GM23338 (cell line): ENCODE measurements around the gene ADGRV1. TPM values are rescaled to one million over a fixed set of nuclear protein-coding genes. Genes with fewer than 3 reads are reported as not detected.

Experiments
- CREB1 ChIP-seq: fragments of 250-450 bp; sonication (Bioruptor Pico); IDR thresholded peaks from 2 replicates; pipeline ENCODE4 v1.5.0; 2020; ENCODE audit warnings: low read depth, mild to moderate bottlenecking, moderate library complexity
- EZH2 ChIP-seq: fragments of 200-600 bp; sonication (generic); IDR thresholded peaks from one replicate; pipeline ENCODE4 v1.8.0; 2017; ENCODE audit warnings: antibody characterized with exemption, mild to moderate bottlenecking, low read depth; ENCODE audit not compliant: unreplicated experiment
- EZH2phosphoT487 ChIP-seq: fragments of 200-600 bp; sonication (generic); IDR thresholded peaks from one replicate; pipeline ENCODE4 v1.8.1; 2018; ENCODE audit warnings: antibody characterized with exemption; ENCODE audit not compliant: unreplicated experiment
- JUNB ChIP-seq: IDR thresholded peaks from one replicate; pipeline ENCODE4 v1.6.1; 2016; ENCODE audit warnings: antibody characterized with exemption; ENCODE audit not compliant: unreplicated experiment
- NANOG ChIP-seq: IDR thresholded peaks from 2 replicates; pipeline ENCODE4 v1.6.1; 2016; ENCODE audit warnings: antibody characterized with exemption, borderline replicate concordance
- POLR2AphosphoS5 ChIP-seq: IDR thresholded peaks from 2 replicates; pipeline ENCODE4 v1.6.1; 2016; ENCODE audit warnings: antibody characterized with exemption, low read depth
- REST ChIP-seq: IDR thresholded peaks from one replicate; pipeline ENCODE4 v1.6.1; 2018; ENCODE audit warnings: antibody characterized with exemption; ENCODE audit not compliant: unreplicated experiment
- STAT1 ChIP-seq: IDR thresholded peaks from one replicate; pipeline ENCODE4 v1.6.1; 2016; ENCODE audit warnings: antibody characterized with exemption; ENCODE audit not compliant: unreplicated experiment
- ZNF331 ChIP-seq: fragments of 250-450 bp; sonication (Bioruptor Pico); IDR thresholded peaks from 2 replicates; pipeline ENCODE4 v1.5.0; 2020; ENCODE audit warnings: low read depth, mild to moderate bottlenecking, moderate library complexity
- polyA plus RNA-seq: library from polyadenylated mRNA; unstranded; fragments of >200 nt; fragmentation: Nextera tagmentation; extraction: Ambion mirVana; gene quantifications from 2 replicates; pipeline ENCODE4 v1.2.1, GENCODE V29; 2016
- total RNA-seq: library from RNA; depleted of rRNA; stranded (reverse); fragments of >200 nt; shearing (Covaris generic); gene quantifications from 2 replicates; pipeline ENCODE4 v1.2.3, GENCODE V29; 2014
- TF ChIP-seq, protein P1 (sequence below): fragments of 250-450 bp; sonication (Bioruptor Pico); IDR thresholded peaks from 2 replicates; pipeline ENCODE4 v1.5.0; 2020; ENCODE audit warnings: mild to moderate bottlenecking, moderate library complexity
- TF ChIP-seq, protein P2 (sequence below), 2 experiments: fragments of 200-600 bp in 1 of 2; sonication (generic) in 1 of 2; conservative IDR thresholded peaks; 2 replicates each; pipeline versions ENCODE4 v1.5.1 to v1.6.1; 2016 to 2017; ENCODE audit warnings: antibody characterized with exemption in 2 of 2, low read depth in 2 of 2, mild to moderate bottlenecking in 2 of 2, moderate library complexity in 1 of 2

Gene ADGRV1
- total and polyA plus RNA-seq, 2 experiments from 2014 or later, result 46.1 to 149 TPM

DNA sequence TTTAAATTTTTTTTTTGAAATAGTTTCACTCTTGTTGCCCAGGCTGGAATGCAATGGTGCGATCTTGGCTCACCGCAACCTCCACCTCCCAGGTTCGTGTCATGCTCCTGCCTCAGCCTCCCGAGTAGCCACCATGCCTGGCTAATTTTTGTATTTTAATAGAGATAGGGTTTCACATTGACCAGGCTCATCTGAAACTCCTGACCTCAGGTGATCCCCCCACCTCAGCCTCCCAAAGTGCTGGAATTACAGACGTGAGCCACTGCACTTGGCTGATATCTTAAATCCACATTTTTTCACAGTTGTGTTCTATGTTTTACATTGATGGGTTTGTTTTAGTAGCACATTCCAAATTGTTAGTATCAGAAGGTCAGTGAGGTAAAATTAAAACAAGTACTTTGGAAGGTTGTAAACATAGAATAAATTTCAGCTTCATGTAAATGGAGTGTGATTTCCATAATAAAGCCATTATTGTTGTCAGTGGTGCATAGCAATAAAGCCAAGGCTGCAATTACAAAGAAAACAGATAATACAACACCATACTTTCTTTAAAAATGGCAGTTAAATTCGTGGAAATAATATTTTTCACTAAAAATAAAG, 537.3 kb downstream of the ADGRV1 start (continued):
- TF ChIP-seq, protein P1, sequence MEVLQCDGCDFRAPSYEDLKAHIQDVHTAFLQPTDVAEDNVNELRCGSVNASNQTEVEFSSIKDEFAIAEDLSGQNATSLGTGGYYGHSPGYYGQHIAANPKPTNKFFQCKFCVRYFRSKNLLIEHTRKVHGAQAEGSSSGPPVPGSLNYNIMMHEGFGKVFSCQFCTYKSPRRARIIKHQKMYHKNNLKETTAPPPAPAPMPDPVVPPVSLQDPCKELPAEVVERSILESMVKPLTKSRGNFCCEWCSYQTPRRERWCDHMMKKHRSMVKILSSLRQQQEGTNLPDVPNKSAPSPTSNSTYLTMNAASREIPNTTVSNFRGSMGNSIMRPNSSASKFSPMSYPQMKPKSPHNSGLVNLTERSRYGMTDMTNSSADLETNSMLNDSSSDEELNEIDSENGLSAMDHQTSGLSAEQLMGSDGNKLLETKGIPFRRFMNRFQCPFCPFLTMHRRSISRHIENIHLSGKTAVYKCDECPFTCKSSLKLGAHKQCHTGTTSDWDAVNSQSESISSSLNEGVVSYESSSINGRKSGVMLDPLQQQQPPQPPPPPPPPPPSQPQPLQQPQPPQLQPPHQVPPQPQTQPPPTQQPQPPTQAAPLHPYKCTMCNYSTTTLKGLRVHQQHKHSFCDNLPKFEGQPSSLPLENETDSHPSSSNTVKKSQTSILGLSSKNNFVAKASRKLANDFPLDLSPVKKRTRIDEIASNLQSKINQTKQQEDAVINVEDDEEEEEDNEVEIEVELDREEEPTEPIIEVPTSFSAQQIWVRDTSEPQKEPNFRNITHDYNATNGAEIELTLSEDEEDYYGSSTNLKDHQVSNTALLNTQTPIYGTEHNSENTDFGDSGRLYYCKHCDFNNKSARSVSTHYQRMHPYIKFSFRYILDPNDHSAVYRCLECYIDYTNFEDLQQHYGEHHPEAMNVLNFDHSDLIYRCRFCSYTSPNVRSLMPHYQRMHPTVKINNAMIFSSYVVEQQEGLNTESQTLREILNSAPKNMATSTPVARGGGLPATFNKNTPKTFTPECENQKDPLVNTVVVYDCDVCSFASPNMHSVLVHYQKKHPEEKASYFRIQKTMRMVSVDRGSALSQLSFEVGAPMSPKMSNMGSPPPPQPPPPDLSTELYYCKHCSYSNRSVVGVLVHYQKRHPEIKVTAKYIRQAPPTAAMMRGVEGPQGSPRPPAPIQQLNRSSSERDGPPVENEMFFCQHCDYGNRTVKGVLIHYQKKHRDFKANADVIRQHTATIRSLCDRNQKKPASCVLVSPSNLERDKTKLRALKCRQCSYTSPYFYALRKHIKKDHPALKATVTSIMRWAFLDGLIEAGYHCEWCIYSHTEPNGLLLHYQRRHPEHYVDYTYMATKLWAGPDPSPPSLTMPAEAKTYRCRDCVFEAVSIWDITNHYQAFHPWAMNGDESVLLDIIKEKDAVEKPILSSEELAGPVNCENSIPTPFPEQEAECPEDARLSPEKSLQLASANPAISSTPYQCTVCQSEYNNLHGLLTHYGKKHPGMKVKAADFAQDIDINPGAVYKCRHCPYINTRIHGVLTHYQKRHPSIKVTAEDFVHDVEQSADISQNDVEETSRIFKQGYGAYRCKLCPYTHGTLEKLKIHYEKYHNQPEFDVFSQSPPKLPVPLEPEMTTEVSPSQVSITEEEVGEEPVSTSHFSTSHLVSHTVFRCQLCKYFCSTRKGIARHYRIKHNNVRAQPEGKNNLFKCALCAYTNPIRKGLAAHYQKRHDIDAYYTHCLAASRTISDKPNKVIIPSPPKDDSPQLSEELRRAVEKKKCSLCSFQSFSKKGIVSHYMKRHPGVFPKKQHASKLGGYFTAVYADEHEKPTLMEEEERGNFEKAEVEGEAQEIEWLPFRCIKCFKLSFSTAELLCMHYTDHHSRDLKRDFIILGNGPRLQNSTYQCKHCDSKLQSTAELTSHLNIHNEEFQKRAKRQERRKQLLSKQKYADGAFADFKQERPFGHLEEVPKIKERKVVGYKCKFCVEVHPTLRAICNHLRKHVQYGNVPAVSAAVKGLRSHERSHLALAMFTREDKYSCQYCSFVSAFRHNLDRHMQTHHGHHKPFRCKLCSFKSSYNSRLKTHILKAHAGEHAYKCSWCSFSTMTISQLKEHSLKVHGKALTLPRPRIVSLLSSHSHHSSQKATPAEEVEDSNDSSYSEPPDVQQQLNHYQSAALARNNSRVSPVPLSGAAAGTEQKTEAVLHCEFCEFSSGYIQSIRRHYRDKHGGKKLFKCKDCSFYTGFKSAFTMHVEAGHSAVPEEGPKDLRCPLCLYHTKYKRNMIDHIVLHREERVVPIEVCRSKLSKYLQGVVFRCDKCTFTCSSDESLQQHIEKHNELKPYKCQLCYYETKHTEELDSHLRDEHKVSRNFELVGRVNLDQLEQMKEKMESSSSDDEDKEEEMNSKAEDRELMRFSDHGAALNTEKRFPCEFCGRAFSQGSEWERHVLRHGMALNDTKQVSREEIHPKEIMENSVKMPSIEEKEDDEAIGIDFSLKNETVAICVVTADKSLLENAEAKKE (CRISPR knock-in tag), result peak; percentile 58; the same call in 1 of the 2 replicates
- TF ChIP-seq NANOG (peak; percentile 26; the same call in 1 of the 2 replicates), EZH2 (no peak), CREB1 (CRISPR knock-in tag) (no peak), ZNF331 (no peak), EZH2phosphoT487 (no peak), REST (no peak), POLR2AphosphoS5 (no peak), STAT1 (no peak), JUNB (no peak)
- TF ChIP-seq, protein P2, sequence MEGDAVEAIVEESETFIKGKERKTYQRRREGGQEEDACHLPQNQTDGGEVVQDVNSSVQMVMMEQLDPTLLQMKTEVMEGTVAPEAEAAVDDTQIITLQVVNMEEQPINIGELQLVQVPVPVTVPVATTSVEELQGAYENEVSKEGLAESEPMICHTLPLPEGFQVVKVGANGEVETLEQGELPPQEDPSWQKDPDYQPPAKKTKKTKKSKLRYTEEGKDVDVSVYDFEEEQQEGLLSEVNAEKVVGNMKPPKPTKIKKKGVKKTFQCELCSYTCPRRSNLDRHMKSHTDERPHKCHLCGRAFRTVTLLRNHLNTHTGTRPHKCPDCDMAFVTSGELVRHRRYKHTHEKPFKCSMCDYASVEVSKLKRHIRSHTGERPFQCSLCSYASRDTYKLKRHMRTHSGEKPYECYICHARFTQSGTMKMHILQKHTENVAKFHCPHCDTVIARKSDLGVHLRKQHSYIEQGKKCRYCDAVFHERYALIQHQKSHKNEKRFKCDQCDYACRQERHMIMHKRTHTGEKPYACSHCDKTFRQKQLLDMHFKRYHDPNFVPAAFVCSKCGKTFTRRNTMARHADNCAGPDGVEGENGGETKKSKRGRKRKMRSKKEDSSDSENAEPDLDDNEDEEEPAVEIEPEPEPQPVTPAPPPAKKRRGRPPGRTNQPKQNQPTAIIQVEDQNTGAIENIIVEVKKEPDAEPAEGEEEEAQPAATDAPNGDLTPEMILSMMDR (conservative IDR thresholded peaks at IDR 0.05; ENCODE audit: low read depth in 2 of 2), result no peak
